Hematopoietic multipotent progenitor cell treated with erythropoietin and hydrocortisone succinate and interleukin-3 and kit ligand, for 15 days (in vitro differentiated cells): Measurements from ENCODE around the gene EXOC1.
"Not testable (repeated sequence)": the region's sequence is repeated elsewhere in the genome, so short reads cannot be mapped to it uniquely, and the experiment has no call there.

Source experiments
- DNase-seq: peaks from one replicate; pipeline ENCODE4 v3.0.0-alpha.2; 2015; ENCODE audit warnings: low spot score

The EXOC1 gene, protein sequence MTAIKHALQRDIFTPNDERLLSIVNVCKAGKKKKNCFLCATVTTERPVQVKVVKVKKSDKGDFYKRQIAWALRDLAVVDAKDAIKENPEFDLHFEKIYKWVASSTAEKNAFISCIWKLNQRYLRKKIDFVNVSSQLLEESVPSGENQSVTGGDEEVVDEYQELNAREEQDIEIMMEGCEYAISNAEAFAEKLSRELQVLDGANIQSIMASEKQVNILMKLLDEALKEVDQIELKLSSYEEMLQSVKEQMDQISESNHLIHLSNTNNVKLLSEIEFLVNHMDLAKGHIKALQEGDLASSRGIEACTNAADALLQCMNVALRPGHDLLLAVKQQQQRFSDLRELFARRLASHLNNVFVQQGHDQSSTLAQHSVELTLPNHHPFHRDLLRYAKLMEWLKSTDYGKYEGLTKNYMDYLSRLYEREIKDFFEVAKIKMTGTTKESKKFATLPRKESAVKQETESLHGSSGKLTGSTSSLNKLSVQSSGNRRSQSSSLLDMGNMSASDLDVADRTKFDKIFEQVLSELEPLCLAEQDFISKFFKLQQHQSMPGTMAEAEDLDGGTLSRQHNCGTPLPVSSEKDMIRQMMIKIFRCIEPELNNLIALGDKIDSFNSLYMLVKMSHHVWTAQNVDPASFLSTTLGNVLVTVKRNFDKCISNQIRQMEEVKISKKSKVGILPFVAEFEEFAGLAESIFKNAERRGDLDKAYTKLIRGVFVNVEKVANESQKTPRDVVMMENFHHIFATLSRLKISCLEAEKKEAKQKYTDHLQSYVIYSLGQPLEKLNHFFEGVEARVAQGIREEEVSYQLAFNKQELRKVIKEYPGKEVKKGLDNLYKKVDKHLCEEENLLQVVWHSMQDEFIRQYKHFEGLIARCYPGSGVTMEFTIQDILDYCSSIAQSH

DNA sequence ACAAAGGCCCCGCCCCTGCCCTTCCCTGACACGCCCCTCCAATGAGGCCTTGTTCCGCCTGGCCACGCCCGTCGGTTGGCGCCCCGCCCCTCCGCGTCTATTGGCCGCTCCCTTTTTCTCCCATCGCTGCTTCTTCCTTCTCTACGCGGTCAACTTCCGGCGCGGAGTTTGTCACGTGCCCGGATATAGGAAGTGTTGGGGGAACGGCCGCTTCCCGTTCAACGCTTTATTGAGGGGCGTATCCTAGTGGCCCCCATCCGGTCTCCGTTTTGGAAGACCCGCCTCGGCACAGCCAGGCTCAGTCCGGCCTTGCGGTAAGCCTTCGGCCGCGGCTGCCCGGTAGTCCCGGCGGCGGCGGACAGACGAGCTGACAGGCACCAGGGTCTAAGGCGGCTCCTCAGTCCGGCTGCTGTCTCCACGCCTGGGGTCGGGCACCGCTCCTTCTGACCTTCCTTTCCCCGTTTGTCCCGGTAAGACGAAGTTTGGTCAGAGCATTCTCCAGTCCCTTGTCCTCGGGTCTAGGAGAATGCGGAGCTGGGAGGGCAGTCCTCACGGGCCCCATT is at the start of gene EXOC1:
EXOC1 (plus strand) TSS at position 165 of the 563 bp plus-strand sequence. CDS start 4,676 bp downstream, outside the sequence.
- DNase-seq = peak; percentile 95

DNA sequence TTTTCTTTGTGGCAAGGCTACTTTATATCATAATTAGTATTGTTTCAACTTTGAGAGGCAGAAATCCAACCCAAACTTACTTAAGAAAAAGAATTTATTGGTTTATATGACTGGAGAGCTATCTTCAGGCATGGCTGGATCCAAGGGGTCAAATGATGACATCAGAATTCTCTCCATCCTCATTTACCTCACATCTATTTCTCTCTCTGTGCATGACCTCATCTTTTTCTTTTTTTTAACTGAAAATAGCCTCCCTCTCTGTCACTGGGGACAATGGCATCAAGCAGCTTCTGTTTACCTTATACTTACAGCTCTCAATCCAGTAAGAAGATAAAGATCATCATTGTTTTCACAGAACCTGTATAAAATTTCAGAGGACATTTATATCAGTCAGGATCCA is 45.9 kb upstream of the EXOC1 start:
- no peak for DNase-seq

DNA sequence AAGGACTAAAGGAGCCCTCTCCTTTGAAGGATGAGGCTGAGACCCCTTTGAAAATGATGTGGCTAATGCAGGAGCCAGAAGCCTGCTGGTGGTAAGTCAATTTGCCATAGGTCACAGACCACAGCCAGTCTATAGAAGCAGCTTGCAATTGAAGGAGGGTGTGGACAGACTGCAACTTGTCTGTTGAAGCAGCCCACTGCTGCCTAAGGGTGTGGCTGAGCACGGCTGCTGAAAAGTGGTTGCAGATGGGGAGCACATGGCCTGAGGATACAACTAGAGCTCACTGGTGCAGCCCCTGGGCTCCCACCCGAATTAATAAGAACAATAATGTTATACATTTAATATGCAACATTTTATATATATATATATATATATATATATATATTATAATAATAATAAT is 45.3 kb upstream of the EXOC1 start:
- no peak for DNase-seq

DNA sequence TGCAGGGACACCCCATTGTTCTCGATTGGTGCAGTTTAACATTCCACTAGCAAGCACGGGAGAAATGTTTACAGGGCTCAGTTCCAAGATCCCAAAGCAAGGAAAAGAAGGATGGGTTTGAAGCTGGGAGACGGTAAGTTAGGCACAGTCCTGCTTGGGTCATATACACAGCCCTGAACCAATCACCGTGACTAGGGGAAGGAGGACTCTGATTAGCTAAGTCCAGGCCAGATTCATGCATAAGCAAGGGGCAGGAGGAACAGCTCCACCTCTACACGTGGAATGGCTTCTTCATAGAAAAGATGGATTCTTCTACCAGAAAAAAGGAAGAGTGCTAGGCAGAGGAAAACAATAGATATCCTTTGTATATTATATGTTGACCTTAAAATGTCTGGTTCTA is 44.8 kb upstream of the EXOC1 start:
- no peak for DNase-seq

DNA sequence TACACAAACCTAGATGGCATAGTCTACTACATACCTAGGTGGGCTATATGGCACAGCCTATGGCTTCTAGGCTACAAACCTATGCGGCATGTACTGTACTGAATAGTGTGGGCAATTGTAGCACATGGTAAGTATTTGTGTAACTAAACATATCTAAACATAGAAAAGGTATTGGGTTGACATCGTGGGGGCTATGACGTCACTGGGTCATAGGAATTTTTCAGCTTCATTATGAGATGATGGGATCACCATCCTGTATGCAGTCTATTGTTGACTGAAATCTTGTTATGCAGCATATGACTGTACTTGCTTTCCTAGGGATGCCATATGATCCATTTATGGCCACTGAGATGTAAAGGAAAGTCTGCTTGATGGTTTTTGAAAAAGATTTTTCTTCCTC is 35.8 kb upstream of the EXOC1 start:
- no peak for DNase-seq

DNA sequence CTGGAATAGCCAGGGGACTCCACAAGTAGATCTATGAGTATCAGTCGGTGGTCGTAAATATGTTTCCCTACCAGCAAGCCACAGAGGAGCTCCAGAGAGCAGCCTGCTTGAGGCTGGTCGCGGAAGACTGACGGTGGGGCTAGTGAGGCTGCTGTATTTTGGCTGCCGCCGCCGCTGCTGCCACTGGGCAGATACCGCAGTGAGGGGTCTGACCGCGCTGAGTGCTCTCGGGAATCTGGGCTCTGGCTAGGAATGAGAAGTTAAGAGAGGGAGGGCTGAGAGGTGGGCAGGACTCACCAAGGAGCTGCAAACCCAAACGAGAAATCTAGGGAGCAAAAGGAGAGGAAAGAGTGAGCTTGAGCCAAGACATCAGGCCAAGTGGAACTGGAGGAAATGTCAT is 33.8 kb upstream of the EXOC1 start, which contains the start of gene EXOC1L:
EXOC1L (plus strand) TSS at position 157 of the 400 bp plus-strand sequence; CDS start at position 394, 237 bp downstream.
- no peak for DNase-seq

DNA sequence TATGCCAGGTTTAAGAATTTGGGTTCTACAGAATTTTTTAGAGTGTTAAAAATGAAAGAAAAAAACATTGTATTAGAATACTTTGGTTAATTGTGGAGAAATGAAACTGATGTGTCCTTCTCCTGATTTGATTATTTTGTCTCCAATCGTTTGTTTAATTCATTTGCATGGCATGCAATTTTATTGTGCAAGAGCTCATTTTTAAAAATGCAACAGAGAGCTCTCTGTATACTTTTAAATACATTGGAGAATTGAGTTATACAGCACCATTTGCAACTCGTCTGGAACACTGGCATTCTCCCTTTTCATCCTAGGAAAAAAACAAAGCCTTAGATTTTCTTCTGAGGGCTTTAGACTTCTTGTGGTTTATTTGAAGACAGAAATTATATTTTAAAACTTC is 33.2 kb upstream of the EXOC1 start:
- no peak for DNase-seq

DNA sequence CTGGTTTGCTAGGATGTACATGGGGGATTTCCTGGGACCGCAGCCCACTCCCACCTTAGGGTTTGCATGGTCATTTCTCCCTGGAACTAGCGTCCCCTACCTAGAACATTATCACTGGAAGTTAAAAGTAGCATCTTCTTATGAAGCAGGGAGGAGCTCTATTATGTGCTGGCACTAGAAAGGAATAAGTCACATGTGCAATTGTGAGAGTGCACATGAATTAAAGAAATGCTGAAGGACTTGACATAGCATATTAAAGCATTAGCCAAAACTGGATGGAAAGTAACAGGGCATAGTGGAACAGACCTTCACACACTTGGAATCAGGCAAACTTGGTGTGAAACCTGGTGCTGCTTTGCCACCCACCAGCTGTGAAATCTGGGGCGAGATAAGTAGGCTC is 31.1 kb upstream of the EXOC1 start:
- DNase-seq = no peak

DNA sequence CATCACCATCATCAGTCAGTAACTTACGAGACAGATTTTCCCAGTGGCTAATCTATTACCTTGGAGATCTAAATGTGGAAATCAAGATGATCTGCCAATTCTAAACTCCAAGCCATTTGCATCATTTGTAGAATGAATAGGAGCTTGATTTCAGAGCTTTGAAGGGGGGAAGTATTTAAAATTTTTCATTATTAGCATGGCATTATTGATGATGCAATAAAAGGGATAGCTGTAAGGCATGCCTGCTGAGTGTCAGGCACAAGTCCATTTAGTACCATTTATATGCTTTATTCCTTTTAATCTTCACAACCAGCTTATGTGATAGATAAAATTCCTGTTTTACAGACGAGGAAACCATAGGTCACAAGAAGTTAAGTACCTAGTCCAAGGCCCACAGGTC is 28.6 kb upstream of the EXOC1 start:
- DNase-seq = no peak

DNA sequence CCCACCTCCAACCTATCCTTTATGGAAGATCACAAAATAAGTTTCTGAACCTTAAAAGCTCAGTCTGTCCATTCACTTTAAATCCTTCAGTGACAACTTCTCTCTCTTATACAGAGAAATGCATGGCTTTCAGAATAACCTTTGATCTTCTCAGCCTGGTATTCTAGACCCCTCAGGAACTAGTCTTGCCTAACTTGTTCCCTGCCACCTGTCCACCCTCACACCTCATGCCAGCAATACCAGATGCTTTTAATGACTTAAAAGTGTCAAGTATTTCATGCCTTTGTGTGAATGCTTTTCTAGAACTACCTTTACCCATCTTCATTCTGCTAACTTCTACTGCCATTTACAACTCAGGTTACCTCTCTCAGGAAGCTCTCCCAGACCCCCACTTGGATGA is 26.5 kb upstream of the EXOC1 start:
- no peak for DNase-seq

DNA sequence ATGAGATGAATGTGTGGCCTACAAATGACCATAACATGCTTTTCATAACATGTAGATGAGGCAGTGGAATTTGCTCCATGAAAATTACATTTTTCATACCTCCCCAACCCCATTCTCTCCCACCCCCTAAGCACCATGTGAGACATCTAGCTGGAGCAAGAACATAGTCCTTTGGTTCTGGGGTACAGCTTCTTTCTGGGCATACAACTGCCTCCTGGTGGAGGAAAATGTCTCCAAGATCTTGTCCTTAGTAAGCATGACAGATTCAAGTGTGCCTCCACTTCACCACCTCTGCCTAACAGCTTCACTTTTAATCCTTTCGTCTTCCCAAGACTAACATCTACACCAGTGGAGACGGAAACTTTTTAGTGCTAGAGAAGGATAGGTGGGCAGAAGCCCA is 25.9 kb upstream of the EXOC1 start:
- DNase-seq = no peak

DNA sequence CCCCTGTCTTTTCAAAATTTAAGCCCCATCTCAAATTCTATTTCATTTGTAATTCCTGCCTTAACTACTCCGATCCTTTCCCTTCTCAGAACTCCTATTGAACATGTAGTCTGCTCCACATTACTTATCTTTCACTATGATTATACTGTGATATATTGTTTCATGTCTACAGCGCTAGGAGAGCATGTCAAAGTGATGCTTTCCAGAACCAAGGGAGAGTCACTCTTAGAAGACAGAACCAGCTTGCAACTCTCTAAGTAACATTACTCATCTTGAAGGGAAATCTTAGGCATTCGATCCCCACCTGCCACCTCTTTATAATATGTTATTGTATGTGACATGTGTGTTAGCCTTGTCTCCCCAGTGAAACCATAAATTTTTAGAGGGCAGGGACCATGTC is 23.4 kb upstream of the EXOC1 start:
- no peak for DNase-seq

DNA sequence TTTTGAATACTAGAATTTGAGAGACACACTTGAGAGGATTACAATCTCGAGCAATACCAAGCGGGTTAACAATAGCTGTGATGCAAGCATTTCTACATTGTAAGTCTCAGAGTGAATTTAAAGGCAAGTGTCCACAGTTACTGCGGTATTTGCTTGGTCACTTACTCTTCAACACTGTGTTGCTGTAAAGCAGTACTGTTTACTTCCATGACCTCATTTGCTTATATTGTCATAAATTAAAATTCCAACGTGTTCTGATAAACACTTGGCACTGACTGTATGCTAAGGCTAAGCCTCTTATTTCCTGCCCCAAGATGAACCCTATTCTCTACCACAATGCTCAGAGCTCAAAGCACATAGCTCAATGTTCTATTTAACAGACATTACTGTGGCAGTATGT is 22.7 kb upstream of the EXOC1 start:
- no peak for DNase-seq

DNA sequence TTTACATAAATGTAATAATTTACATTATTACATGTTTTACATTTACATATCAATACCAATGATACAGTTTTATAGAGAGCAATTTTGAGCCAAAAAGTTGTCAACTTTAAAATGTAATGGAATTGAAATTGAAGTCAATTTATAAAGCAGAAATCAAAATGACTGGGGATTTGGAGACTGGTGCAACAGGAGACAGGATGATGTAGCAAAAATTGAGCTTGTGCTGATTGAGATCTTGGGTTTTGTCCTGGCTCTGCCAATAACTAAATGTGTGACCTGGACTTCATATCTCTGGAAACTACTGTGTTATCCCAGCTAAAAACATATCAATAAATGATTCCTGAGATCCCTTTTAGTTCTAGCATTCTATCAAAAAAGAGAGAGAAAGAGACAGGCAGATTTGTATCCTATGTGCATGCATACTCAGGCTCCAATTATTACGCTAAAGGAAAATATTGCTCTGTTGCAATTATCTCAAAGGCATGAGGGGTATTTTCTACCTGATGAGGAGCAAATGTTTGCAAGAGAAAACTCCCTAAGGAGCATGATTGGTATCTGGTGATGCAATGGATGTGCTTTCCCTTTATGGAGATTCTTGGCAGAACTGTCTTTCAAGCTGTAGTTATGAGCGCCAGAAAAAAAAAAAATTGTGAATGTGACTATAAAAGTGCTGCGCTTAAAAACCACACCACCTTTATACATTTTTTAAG is 19.2 kb upstream of the EXOC1 start:
- DNase-seq = no peak

DNA sequence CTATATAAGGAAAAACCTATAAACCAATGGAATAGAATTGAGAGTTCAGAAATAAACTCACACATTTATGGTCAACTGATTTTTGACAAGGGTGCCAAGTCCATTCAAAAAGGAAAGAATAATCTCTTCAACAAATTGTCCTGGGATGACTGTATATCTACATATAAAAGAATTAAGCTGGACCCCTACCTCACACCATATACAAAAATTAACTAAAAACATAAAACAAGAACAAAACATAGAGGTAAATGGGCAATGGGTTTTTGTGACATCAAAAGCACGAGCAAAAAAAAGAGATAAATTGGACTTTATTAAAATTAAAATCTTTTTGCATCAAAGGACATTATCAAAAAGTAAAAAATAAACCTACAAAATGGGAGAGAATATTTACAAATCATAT is 15.5 kb upstream of the EXOC1 start:
- no peak for DNase-seq

DNA sequence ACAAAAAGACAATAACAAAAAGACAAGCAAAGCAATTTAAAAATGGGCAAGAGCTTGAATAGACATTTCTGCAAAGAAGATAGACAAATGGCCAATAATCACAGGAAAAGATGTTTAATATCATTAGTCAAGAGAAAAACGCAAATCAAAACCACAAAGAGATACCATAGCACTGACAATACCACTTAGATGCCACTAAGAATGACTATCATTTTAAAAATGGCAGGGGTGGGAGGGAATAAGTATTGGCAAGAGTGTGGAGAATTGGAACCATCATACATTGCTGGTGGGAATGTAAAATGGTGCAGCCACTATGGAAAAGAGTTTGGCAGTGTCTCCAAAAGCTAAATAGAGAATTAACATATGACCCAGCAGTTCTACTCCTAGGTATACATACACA is 15.1 kb upstream of the EXOC1 start:
- no peak for DNase-seq

DNA sequence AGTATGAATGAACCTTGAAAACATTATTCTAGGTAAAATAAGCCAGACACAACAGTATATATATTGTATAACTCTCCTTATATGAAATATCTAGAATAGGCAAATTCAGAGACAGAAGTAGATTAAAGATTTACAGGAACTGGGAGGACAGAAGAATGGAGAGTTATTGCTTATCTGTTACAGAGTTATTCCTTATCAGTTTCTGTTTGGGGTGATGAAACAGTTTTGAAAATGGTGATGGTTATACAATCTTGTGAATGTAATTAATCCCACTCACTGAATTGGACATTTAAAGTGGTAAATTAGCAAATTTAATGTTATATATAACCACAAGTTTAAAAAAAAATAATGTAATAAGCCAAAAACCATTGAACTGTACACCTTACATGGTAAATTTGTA is 14.5 kb upstream of the EXOC1 start:
- no peak for DNase-seq

DNA sequence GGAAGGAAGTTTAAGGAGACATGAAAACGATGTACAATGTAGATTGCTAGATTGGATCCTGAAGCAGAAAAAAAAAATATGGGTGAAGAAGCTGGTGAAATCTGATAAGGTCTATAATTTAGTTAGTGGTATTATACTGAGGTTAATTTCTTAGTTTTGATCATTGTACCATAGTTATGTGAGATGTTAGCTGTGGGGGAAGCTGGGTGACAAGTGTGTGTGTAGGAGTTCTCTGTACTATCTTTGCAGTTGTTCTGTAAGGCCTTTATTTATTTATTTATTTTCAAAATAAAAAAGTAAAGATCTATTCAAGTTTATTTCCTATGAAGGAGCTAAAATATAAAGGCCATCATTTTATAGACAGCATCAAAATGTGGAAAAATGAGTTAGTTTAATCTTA is 12.5 kb upstream of the EXOC1 start:
- no peak for DNase-seq

DNA sequence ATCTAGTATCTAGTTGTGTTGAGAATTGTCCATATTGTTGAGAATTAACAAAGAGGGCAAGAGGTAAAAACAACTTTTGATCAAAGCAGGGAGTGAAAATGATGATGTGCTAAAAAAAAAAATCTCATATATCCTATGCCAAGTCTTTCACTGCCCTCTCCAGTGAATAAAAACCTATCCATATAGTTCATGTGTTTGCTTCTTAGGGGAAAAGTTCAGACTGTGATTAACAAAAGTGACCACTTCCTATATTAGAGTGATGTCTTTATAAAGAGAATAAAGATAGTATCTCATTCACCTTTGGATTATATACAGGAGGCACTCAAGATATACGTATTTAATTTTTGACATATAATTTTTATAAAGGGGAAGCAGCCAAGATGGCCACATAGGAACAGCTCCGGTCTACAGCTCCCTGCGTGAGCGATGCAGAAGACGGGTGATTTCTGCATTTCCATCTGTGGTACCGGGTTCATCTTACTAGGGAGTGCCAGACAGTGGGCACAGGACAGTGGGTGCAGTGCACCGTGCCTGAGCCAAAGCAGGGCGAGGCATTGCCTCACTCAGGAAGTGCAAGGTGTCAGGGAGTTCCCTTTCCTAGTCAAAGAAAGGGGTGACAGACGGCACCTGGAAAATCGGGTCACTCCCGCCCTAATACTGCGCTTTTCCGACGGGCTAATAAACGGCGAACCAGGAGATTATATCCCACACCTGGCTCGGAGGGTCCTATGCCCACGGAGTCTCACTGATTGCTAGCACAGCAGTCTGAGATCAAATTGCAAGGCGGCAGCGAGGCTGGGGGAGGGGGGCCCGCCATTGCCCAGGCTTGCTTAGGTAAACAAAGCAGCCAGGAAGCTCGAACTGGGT is 11.8 kb upstream of the EXOC1 start:
- not testable (repeated sequence) for DNase-seq

DNA sequence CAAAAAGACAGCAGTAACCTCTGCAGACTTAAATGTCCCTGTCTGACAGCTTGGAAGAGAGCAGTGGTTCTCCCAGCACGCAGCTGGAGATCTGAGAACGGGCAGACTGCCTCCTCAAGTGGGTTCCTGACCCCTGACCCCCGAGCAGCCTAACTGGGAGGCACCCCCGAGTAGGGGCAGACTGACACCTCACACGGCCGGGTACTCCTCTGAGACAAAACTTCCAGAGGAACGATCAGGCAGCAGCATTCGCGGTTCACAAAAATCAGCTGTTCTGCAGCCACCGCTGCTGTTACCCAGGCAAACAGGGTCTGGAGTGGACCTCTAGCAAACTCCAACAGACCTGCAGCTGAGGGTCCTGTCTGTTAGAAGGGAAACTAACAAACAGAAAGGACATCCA is 11.1 kb upstream of the EXOC1 start:
- DNase-seq = not testable (repeated sequence)

DNA sequence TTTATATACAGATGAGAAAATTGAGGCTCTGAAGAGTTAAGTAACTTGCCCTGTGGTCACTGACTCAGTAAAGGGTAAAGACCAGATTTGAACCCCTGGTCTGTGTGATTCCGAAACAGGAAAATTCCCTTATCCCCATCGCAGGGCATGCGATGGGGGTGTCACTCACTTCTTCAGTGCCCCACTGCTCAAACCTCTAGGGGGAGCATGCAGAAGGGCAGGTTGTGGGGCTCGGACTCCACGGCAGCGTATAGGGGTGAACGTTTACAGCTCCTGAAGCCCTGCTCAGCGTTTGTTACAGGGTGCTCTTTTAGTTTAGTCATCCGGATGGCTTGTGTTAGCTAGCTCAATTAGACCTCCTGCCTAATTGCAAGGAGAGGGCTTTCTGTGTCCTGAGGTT is 3.7 kb upstream of the EXOC1 start:
- DNase-seq = no peak
